ENCODE data around the gene ARL8A.
"Not testable (repeated sequence)": the region's sequence is repeated elsewhere in the genome, so short reads cannot be mapped to it uniquely, and the experiment has no call there.

The ARL8A gene

DNA sequence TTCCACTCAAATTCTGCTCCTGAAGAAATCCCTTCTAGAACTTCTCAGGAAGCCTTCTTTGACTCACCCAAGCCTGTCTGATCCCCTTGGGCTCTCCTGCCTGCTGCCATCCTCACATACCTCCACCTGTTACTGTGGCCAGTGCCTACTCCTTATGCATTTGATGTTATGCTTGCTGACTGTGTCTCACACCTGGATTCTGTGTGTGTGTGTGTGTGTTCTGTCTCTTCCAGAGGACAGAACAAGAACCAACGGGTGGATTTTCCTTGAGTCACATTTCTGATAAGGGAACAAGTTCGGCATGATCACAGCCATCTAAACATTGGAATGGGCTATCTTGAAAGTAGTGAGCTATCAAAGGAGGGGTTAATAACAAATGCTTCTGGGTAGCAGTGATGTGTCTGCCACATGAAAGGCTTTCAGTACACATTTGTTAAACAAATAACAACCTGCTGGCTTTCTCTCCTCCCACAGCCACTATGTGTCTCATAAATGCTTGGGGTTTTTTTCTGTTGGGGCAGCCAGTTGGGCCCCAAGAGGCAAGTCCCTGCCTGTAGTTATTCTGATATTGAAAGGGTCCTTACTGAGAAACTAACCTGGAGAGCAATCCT lies 30.7 kb downstream of the ARL8A start:
- DNase-seq (ENCODE audit: low read depth, low spot score) = no peak

DNA sequence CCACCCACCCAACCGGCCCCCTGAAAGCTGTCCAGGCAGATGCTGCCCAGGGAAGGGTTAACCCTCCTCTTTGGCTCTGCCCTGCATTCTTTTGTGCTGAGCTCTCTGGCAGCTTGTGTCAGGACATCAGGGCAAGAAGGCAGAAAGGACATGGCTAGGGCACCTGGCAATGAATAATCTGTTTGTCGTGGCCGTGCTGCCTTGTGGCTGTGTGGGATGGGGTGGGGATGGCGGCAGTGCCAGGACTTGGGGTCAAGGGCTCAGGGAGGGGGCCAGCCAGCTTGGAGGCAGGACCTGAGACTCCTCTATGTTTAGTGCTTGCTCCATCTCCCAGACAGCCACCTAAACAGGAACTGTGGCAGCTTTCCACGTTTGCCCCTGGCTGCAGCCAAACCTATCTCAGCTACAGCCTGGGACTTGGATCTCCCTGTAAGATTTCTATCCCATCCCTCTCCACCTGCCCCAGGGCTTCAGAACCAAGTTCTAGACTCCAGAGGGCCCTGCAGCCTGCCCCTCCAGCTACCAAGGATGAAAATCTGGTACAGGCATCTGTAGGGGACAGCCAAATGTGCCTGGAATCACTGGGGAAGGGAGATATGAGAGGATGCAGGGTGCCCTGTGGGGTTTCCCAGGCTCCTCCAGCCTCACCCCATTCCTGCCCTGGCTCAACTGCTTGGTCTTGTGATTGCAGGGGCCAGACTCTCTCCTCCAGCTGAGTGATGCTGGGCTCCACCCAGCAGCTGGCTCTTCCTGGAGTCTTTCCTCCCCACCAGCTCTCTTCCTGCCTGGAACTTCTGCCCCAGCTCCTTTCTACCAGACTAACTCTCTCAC lies 31.5 kb downstream of the ARL8A start:
- no peak for DNase-seq (ENCODE audit: low read depth, low spot score)

DNA sequence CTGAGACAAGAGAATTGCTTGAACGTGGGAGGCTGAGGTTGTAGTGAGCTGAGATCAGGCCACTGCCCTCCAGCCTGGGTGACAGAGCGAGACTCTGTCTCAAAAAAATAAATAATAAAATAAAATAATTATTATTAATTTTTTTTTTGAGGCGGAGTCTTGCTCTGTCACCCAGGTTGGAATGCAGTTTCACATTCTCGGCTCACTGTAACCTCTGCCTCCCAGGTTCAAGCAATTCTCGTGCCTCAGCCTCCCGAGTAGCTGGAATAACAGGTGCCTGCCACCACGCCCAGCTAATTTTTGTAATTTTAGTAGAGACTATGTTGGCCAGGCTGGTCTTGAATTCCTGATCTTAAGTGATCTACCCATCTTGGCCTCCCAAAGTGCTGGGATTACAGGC lies 32.9 kb downstream of the ARL8A start:
- not testable (repeated sequence) for DNase-seq (ENCODE audit: low read depth, low spot score)

DNA sequence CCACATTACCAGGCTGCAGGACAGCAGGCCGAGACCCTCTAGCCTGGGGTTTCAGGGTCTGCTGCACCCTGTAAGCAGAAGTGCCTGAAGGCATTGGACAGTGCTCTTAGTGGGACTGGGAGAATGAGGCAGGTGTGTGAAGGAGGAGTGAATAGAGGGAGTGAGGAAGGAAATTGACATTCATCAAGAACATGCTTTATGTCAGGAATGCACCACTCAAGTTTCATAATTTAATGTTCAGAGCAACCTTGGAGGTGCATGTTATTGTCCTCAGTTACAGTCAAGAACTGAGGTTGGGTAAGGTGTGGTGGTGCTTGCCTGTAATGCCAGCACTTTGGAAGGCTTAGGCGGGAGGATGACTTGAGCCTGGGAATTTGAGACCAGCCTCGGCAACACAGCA lies 33.6 kb downstream of the ARL8A start:
- DNase-seq (ENCODE audit: low read depth, low spot score) = no peak

DNA sequence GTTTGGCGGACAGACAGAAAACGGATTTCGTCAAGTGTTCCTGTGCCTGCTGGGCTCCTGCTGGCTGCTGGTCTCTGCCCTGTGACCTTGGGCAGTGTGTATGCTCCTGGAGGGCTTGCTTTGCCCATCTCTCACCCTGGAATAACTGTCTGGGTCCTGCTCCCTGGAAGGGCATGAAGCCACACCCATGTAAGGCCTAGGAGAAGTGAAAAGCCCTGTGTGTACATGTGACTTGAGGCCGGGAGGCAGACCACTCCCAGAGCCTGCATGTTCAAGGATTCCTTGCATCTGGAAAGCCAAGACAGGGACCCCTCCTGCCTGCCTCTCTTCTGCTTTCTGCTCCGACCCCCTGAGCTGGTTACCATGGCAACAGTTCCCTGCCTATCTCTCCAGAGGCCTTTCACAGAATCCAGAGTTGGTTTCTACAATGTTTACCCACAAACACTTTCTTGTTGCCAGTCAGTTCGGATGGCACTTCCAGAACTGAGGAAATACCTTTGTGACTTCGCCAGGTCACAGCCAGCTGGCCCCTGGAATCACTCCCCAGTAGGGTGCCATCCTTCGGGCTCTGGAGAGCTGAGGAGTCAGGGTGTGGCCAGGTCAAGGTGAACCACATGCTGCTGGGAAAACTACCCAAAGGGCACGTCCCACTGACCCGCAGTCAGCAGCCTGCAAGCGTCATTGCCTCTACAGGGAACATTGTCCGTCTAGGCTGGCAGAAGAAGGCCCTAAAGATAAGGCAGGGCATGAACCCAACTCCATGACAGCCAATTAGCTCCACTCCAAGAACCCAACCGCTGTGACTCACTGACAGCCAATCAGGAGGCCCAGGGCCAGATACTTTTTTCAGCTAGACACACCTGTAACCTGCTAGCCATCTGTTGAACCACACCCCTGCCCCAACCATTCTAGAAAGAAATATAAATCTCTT lies 36.5 kb downstream of the ARL8A start:
- no peak for DNase-seq (ENCODE audit: low read depth, low spot score)

DNA sequence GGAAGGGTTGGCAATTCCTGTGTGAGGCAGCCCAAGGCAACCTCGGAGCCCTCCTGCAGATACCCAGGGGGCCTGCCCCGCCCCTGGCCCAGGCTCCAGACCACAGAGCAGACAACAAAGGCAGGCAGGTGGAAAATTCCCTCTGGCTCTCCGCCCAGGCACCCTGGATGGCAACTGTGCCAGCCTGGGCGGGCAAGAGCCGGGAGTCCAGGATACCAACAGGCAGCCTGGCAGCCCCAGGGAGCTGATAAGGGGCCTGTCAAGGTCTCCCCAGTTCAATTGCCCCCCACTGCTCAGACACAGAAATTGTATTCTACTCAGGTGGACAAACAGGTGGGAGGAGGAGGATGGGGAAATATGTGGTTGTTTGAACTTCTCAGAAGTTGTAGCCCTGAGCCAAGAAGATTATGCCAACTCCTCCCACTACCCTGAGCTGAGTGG lies 37.2 kb downstream of the ARL8A start:
- DNase-seq (ENCODE audit: low read depth, low spot score) = no peak

DNA sequence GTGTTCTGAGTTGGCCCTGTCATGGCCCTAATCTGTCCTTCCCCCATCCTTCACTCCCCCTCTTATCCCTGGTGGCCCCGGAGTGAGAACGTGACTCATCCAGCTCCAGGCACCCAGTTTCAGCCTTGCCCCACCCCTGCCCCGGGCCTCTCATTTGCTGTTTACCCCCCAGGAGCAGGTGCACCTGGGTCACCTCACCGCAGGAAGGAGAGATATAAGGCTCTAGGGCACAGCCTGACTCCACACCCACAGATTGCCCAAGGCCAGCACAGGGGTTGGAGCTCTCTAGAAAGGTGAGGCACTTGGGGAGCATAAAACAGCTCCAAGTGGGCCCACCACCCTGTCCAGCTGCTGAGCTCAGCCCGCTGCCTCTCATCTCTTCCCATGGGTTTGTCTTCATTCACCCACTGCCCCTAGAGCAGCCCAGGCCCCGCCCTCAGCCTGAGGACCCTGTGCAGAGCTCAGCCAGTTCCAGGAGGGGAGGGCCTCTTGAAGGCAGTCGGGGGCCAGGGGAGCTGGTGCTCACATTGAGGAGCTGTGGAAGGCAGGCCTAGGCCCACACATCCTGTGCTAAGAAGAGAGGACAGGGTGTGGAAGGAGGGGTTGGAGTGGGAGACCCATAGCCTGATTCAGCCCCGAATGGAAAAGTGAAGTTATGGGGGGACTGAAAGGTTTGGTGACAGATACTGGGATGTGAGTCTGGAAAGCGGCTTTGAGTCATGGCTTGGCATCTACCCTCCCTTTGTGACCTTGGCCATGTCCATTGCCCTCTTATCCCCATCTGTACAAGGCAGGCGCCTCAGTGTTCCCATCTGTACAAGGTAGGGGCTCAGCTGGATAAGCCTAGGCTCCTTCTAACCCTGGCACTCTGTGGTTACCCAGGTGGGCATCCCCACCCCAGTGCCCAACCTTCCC lies 37.9 kb downstream of the ARL8A start:
- DNase-seq (ENCODE audit: low read depth, low spot score) = no peak

DNA sequence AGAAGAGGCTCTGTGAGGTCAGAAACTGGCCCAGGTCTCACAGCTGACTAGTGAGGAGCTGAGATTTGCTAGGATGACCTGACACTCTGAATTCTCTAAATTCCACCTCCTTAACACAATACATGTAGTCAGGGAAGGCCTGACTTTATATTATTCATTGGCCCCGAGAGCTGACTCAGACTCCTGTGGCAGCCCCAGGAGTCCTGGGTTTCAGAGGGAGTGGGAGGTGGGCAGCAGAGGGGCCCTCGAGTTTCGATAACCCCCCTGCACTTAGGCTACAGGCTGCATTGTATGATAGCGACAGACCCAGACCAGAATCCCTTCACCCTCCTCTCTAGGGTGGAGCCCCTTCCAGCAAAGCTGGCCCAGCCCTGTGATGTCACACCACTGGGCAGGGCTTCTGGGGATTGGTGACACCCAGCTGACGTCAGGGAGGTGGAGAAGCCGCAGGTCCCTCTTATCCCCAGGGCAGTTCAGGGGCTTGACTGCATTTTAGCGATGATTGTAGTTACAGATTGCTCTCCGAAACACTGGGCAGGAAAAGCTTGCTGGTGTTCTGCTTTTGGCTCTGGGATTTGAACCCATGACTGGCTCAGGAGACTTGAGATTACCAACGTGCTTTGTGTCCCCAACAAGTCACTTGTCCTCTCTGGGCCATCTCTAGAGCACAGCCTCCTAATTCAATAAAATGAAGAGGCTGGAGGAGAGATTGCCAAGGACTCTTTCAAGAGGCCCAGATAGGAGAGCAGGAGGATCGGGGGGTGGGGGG lies 38.8 kb downstream of the ARL8A start:
- DNase-seq (ENCODE audit: low read depth, low spot score) = no peak

DNA sequence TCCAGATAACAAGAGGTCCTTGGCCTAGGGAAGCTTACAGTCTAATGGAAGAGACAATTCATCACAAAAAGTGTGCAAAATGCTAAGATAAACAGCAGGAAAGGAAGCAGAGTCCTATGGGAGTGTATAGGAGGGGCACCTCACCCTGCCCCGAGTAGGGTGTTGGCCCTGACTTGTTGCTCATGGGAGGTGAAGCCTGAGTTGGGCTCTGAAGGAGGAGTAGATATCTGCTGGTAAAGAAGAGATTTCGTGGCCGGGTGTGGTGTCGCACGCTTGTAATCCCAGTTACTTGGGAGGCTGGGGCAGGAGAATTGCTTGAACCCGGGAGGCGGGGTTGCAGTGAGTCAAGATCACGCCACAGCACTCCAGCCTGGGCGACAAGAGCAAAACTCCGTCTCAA lies 40.5 kb downstream of the ARL8A start:
- no peak for DNase-seq (ENCODE audit: low read depth, low spot score)

DNA sequence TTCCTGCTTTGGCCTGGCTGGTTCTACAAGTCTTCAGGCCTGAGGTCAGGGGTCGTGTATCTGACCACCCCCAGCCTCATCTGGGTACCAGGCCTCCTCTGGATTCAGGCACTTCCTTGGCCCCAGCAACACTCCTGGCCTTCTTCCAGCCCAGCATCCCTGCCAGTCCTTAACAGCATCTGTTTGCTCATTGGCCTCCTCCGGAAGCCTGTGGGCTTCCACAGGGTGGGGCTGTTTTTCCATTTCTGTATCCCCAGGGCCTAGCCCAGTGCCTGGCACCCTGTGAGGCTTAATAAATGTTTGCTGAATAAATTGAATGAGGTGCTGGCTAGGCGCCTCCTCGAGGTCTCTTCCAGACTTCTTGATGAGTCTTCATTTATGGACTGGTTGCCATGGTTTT lies 43.4 kb downstream of the ARL8A start:
- DNase-seq (ENCODE audit: low read depth, low spot score) = no peak

DNA sequence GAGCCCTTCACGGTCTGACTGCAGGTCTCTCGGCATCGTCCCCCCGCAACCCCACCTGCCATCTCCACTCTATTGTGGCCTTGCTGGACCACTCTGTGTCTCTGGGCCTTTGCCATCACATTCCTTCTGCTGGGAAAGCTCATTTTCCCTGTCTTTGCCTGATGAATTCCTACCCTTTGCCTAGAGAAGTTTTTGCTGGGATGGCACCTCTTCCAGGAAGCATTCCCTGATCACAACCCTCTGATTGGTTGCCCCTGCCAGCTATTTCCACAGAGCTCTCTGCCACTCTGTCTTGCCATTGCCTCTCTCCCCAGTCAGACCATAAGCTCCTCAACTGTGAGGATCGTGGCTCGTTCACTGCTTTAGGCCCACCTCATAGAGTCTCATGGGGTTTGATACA lies 50.7 kb downstream of the ARL8A start:
- no peak for DNase-seq (ENCODE audit: low read depth, low spot score)

DNA sequence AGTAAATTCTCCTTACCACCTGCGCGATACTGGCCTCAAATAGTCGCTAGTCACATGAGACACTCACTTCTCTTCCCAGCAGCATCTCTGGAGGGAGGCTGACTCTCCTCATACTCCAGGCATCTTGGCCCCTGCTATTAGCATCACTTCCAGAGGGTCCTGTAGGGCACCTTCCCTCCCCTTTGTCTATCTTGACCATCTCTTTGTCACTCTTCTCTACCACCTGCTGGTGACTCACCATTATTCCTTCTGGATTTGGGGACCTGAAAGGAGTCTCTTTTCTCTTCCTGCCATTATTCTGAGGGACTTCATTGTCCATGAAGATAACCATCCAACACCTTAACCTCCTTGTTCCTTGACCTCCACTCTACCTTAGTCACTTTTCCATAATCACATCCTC lies 53.5 kb downstream of the ARL8A start:
- no peak for DNase-seq (ENCODE audit: low read depth, low spot score)

DNA sequence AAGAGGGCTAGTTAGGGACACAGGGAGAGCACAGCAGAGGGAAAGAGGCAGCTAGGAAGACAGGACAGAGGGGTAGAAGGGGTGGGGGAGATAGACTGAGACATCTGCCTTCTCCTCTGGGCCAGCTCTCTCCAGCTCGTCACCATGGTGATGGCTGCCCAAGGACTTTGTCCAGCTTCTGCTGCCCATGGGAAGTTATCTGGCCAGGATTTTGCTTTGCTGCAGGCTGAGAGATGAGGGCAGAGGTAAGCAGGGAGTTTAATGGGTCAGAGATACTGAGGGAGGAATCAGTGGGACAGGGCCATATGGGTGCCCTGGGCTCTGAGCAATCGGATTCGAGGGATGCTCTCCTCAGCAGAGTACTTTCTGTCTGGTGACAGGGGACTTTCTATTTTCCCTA lies 56.3 kb downstream of the ARL8A start:
- no peak for DNase-seq (ENCODE audit: low read depth, low spot score)

DNA sequence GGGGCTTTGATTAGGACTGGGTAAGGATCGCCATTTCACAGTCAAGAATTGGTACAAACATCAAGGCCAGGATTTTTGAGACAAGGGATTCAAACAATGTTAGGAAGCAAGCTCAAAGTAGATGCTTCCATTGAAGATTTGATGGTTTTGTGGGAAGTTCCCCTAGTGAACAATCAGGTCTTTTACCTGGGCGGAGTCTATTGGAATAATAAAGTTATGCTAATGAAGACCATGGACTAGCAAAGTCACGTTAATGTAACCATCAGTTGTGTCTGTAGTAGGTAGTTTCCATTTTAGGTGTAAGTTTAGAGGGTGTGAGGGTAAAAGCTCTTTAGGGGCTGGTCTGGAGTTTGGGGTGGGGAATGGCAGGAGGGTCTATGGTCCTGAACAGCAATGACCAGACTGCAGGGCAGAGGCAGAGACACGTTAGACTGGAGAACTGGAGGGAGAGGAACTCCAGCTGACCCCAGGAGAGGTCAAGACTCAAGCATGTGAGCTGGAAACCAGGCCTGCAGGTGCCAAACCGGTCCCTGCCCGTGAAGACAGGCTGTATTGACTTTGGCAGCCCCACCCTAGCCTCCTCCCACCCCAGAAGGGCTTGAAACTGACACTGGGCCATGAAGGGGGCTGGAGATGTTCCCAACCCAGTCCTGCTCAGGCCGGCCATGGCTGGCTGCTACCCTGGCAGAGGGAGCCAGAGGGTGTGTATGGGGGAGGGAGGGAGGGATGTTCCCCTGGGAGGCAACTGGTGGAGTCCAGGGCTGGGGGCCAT lies 57.8 kb downstream of the ARL8A start:
- DNase-seq (ENCODE audit: low read depth, low spot score) = no peak

DNA sequence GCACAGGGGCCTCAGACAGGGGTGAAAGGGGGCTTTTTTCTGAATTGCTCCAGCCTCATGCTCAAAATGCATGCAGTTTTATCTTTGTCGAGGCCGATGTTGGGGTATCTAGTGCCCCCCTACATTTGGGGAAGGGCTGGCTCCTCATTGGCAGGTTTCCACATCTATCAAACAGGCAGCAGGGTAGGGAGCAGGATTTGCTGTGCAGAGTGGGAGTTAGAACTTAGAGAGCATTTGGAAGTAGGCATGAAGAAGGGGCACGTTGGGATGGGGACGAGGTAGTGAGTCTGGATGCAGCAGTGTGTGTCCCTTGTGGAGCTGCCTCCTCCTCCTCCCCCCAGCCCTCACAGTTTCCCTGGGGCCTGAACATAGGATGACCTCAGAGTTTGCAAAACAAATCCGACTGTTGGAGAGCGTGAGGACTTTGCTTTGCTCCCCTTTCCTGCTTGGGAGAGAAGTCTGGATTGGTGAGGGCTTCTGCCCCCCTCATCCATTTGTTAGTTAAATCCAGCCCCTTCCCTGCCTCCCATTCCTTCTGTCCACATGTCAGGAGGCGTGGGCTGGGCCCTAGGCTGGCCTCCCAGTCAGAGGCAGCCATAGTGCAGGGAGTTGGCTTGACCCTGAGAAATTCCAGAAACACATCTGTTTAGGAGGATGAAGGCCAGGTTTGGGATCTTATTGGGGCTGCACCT lies 58.7 kb downstream of the ARL8A start:
- no peak for DNase-seq (ENCODE audit: low read depth, low spot score)

DNA sequence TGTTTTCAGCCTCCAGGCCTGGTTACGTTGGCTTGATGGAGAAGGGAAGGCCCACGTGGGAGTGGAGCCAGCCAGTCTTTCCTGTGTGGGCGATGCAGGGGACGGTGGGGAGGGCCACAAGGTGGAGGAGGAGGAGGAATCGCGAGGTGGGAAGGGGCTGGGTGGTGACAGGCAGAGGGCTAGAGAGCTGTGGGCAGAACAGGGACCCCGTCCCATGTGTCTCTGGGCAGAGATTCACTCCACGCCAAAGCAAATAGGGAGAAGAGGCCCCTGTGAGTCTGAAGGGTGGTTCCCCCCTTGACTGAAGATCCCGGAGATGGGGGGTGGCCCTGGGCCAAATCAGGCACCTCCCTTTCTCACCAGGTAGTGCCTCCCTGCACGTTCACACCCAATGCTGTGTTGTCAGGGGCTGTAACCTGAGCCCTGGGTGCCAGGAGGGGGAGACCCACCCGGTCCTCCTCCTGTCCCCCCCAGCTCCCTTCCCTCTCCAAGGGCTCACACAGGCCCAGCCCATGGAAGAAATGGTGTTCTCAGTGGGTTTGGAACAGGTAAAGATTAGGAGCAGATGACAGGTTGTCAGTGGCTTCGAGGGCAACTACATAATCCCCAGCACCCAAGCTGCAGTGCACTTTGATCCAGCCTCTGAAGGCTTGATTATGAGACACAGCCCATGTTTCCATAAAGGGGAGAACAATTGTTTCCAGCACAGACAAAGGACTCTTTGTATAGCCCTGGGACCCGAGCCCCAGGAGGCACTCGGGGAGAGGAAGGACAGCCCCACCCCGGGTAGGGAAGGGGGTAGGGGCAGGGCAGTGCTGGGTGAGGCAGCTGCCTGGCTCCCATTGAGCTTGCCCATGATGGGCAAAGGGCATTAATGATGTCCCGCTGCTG lies 59.5 kb downstream of the ARL8A start:
- DNase-seq (ENCODE audit: low read depth, low spot score) = no peak

Measured in brain pericyte (primary cell).